Measurements from ENCODE around the gene PRR33. TPM values are rescaled to one million over a fixed set of nuclear protein-coding genes. Genes with fewer than 3 reads are reported as not detected.

Gene PRR33
- total RNA-seq, 2 donors from 2014 or later, result 0.17 TPM; not detected in 1

GRCh38 chr11:1924646-1925372 lies 33.1 kb upstream of the PRR33 start:
- Histone ChIP-seq H3K36me3 (no peaks in the 10 kb centered on the region), H3K4me3 (no peak overlapping the region), H3K27ac (no peak overlapping the region), H3K27me3 (replicated peaks; ENCODE audit: insufficient read depth) (no peaks in the 10 kb centered on the region), H3K4me1 (replicated peaks) (no peaks in the 10 kb centered on the region), H3K9me3 (no peaks in the 10 kb centered on the region)
- TF ChIP-seq POLR2A (IDR thresholded peaks at IDR 0.05) (no peak), CTCF (IDR thresholded peaks at IDR 0.05) (no peak), POLR2AphosphoS5 (IDR thresholded peaks at IDR 0.05) (no peak)
- intact Hi-C loops (cut with DNase I), result loop anchor here (10.0 kb wide), 2 partner anchors 230 kb away; partner anchors contain the start of gene KRTAP5-6
- 73% methylated on average over 21 of the region's 21 CpGs for WGBS
- no peak for DNase-seq (ENCODE audit: low spot score)

GRCh38 chr11:1924181-1924580 lies 32.5 kb upstream of the PRR33 start:
- H3K4me1 ChIP-seq (replicated peaks), result no peaks in the 10 kb centered on the region
- 45% methylated on average over 17 of the region's 17 CpGs for WGBS
- H3K4me3 ChIP-seq, result no peak overlapping the region
- no peak for DNase-seq (ENCODE audit: low spot score)
- intact Hi-C loops (cut with DNase I), result loop anchor here (10.0 kb wide), 2 partner anchors 229 to 231 kb away; partner anchors contain the start of gene KRTAP5-6
- no peak for TF ChIP-seq POLR2A (IDR thresholded peaks at IDR 0.05)
- no peak for TF ChIP-seq POLR2AphosphoS5 (IDR thresholded peaks at IDR 0.05)
- H3K36me3 ChIP-seq, result no peaks in the 10 kb centered on the region
- no peaks in the 10 kb centered on the region for H3K27me3 ChIP-seq (replicated peaks; ENCODE audit: insufficient read depth)
- no peak overlapping the region for H3K27ac ChIP-seq
- no peaks in the 10 kb centered on the region for H3K9me3 ChIP-seq

- no peaks in the 10 kb centered on the region for H3K27me3 ChIP-seq (replicated peaks; ENCODE audit: insufficient read depth)
- DNase-seq (ENCODE audit: low spot score), result no peak
- intact Hi-C loops (cut with DNase I), result loop anchor here (10.0 kb wide), 2 partner anchors 229 to 231 kb away; partner anchors contain the start of gene KRTAP5-6
- no peak for TF ChIP-seq POLR2A (IDR thresholded peaks at IDR 0.05)
- TF ChIP-seq CTCF (IDR thresholded peaks at IDR 0.05), result no peak
- TF ChIP-seq POLR2AphosphoS5 (IDR thresholded peaks at IDR 0.05), result no peak
- WGBS, result 92% methylated on average over 21 of the region's 22 CpGs
- no peaks in the 10 kb centered on the region for H3K9me3 ChIP-seq
- H3K4me3 ChIP-seq, result no peak overlapping the region
- no peaks in the 10 kb centered on the region for H3K4me1 ChIP-seq (replicated peaks)
- no peaks in the 10 kb centered on the region for H3K36me3 ChIP-seq
- H3K27ac ChIP-seq, result no peak overlapping the region
Observed at GRCh38 chr11:1923201-1923956, 31.7 kb upstream of the PRR33 start.

- Histone ChIP-seq H3K4me1 (replicated peaks) (no peaks in the 10 kb centered on the region), H3K9me3 (no peaks in the 10 kb centered on the region), H3K27me3 (replicated peaks; ENCODE audit: insufficient read depth) (no peaks in the 10 kb centered on the region), H3K4me3 (no peak overlapping the region), H3K36me3 (no peaks in the 10 kb centered on the region), H3K27ac (no peak overlapping the region)
- DNase-seq (ENCODE audit: low spot score), result no peak
- TF ChIP-seq CTCF (IDR thresholded peaks at IDR 0.05), result no peak
- TF ChIP-seq POLR2A (IDR thresholded peaks at IDR 0.05), result no peak
- TF ChIP-seq POLR2AphosphoS5 (IDR thresholded peaks at IDR 0.05), result no peak
- intact Hi-C loops (cut with DNase I), result loop anchor here (10.0 kb wide), 2 partner anchors 228 to 232 kb away; partner anchors contain the start of gene KRTAP5-6
- WGBS, result 70% methylated on average over 14 of the region's 14 CpGs
Observed at GRCh38 chr11:1922481-1923081, 30.9 kb upstream of the PRR33 start.

- H3K4me1 ChIP-seq (replicated peaks), result no peaks in the 10 kb centered on the region
- DNase-seq (ENCODE audit: low spot score), result no peak
- no peak overlapping the region for H3K27ac ChIP-seq
- H3K9me3 ChIP-seq, result no peaks in the 10 kb centered on the region
- H3K4me3 ChIP-seq, result no peak overlapping the region
- no peaks in the 10 kb centered on the region for H3K36me3 ChIP-seq
- 61% methylated on average over 18 of the region's 18 CpGs for WGBS
- TF ChIP-seq CTCF (IDR thresholded peaks at IDR 0.05), result no peak
- no peak for TF ChIP-seq POLR2A (IDR thresholded peaks at IDR 0.05)
- no peak for TF ChIP-seq POLR2AphosphoS5 (IDR thresholded peaks at IDR 0.05)
- H3K27me3 ChIP-seq (replicated peaks; ENCODE audit: insufficient read depth), result no peaks in the 10 kb centered on the region
- intact Hi-C loops (cut with DNase I), result loop anchor here (10.0 kb wide), 2 partner anchors 227 to 233 kb away; partner anchors contain the start of gene KRTAP5-6
Observed at GRCh38 chr11:1921574-1922141, 30.0 kb upstream of the PRR33 start.

Data from prostate gland (tissue), 2 donors.